ENCODE results near the gene STC2. TPM values are rescaled to one million over a fixed set of nuclear protein-coding genes. Genes with fewer than 3 reads are reported as not detected.

The STC2 gene
- total and polyA plus RNA-seq, 10 of the 15 experiments (the other 5 are each of a cell fraction or from before 2014, with no cell fraction given): 0.05 to 4.8 (median 2.0) TPM

- no TSS peak for BruUV-seq (replicated peaks)
These were observed 17.9 kb downstream of the STC2 start for GRCh38 chr5:173310218-173310769.

More at GRCh38 chr5:173310218-173310769, 17.9 kb downstream of the STC2 start:
- POLR2A ChIA-PET: no interaction called here
- ATAC-seq: no peak
- RAD21 ChIA-PET (ENCODE audit: unreplicated experiment): no interaction called here
- intact Hi-C loops (cut with micrococcal nuclease; ENCODE audit: unreplicated experiment) (no loop called here), in situ Hi-C loops (cut with MboI) (no loop called here)
- DNase-seq (ENCODE audit: low read depth, low spot score): no peak
- Histone ChIP-seq H3K4me3 (no peak overlapping the region), H3K79me2 (ENCODE audit: control insufficient read depth, insufficient read depth, low read length) (no peaks in the 10 kb centered on the region), H3K27me3 (replicated peaks in 1 of 2; ENCODE audit: control insufficient read depth in 2 of 2, insufficient read depth in 2 of 2, low read length in 1 of 2) (peaks cover 0 to 3% of the 10 kb centered on the region in 2 experiments), H3K4me1 (ENCODE audit: control insufficient read depth, insufficient read depth, low read length) (no peaks in the 10 kb centered on the region), H3K36me3 (ENCODE audit: control insufficient read depth in 2 of 2, insufficient read depth in 2 of 2, low read length in 1 of 2) (no peaks in the 10 kb centered on the region), H3K27ac (ENCODE audit: control insufficient read depth, insufficient read depth) (no peak overlapping the region), H2AFZ (ENCODE audit: control insufficient read depth, low read depth, low read length) (no peak overlapping the region), H3K9me3 (replicated peaks; ENCODE audit: control insufficient read depth, insufficient read depth, low read length) (peaks cover 6% of the 10 kb centered on the region; the same call in 1 of the 3 replicates), H3K9ac (ENCODE audit: control insufficient read depth, insufficient read depth, low read length) (no peak overlapping the region), H4K20me1 (ENCODE audit: control insufficient read depth, insufficient read depth) (no peaks in the 10 kb centered on the region), H3K4me2 (ENCODE audit: control insufficient read depth, insufficient read depth) (no peak overlapping the region)
- CTCF ChIA-PET: interaction anchor here (1.6 kb wide), 1 partner anchor 12 kb away, joined by 3 read pairs; no protein-coding TSS in a partner anchor
- TF ChIP-seq RELB (IDR thresholded peaks at IDR 0.05; ENCODE audit: low read depth) (no peak), TCF3 (IDR thresholded peaks at IDR 0.05; ENCODE audit: borderline replicate concordance, insufficient read depth, low read depth, low read length) (no peak), ZNF274 (IDR thresholded peaks at IDR 0.05; ENCODE audit: insufficient read depth, insufficient read length) (no peak), SUPT20H (IDR thresholded peaks at IDR 0.05; ENCODE audit: borderline replicate concordance, control insufficient read depth, low read depth, low read length) (no peak), HDAC6 (IDR thresholded peaks at IDR 0.05; ENCODE audit: unreplicated experiment) (no peak), GATAD2B (conservative IDR thresholded peaks at IDR 0.05; ENCODE audit: low read depth) (no peak), NFYA (IDR thresholded peaks at IDR 0.05; ENCODE audit: borderline replicate concordance, low read depth, low read length) (no peak), NR2C2 (IDR thresholded peaks at IDR 0.05; ENCODE audit: borderline replicate concordance, control insufficient read depth, insufficient read length, low read depth) (no peak), CBFB (IDR thresholded peaks at IDR 0.05; ENCODE audit: low read depth) (no peak), ZNF217 (IDR thresholded peaks at IDR 0.05) (no peak), POLR2A (IDR thresholded peaks at IDR 0.05; ENCODE audit: low read depth, low read length) (no peak), TAF1 (IDR thresholded peaks at IDR 0.05; ENCODE audit: borderline replicate concordance, low read depth, low read length) (no peak), SRF (IDR thresholded peaks at IDR 0.05; ENCODE audit: low read depth in 2 of 2, low read length in 2 of 2) (no peak), MTA2 (IDR thresholded peaks at IDR 0.05; ENCODE audit: low read depth) (no peak), CEBPB (IDR thresholded peaks at IDR 0.05; ENCODE audit: borderline replicate concordance in 1 of 2, low read depth in 2 of 2, low read length in 2 of 2) (no peak), RAD51 (IDR thresholded peaks at IDR 0.05) (no peak), STAT1 (conservative IDR thresholded peaks at IDR 0.05) (no peak), USF2 (IDR thresholded peaks at IDR 0.05; ENCODE audit: borderline replicate concordance, low read depth, low read length) (no peak), CTCF (IDR thresholded peaks at IDR 0.05 in 2 of 3, conservative IDR thresholded peaks at IDR 0.05 in 1 of 3; ENCODE audit: control insufficient read depth in 2 of 3, extremely low read depth in 1 of 3, insufficient read depth in 1 of 3, low read depth in 3 of 3, low read length in 3 of 3) (no peak)
- WGBS (ENCODE audit: insufficient coverage, insufficient replicate concordance, low lambda C conversion rate, missing lambda C conversion rate): 33% methylated on average over 8 of the region's 8 CpGs
- SMC1A ChIA-PET (ENCODE audit: uncharacterized antibody, unreplicated experiment): no interaction called here
- no peak for FAIRE-seq

Measured in GM12878 (cell line).